ENCODE results near the gene RAB2B.

DNA sequence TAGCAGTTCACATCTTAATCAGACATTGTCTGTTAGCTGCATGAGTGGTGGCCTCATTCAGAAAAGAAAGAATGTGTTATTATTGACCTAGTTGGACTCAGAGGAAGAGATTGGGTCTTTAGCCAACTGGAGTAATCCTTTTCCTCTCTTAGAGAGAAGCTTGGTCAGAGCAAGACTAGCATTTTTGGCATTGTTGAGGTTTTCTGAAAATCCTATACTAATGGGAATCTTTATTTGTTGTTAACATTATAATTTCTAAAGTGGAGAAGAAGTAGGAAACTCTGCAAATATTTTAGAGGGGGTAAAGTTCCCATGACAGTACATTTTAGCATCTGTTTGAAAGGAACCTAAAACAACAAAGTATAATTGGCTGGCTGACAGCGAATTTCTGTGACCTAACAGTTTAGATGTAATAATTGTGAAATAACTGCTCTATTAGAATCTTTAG is 9.9 kb upstream of the RAB2B start:
- TF ChIP-seq, protein P1, sequence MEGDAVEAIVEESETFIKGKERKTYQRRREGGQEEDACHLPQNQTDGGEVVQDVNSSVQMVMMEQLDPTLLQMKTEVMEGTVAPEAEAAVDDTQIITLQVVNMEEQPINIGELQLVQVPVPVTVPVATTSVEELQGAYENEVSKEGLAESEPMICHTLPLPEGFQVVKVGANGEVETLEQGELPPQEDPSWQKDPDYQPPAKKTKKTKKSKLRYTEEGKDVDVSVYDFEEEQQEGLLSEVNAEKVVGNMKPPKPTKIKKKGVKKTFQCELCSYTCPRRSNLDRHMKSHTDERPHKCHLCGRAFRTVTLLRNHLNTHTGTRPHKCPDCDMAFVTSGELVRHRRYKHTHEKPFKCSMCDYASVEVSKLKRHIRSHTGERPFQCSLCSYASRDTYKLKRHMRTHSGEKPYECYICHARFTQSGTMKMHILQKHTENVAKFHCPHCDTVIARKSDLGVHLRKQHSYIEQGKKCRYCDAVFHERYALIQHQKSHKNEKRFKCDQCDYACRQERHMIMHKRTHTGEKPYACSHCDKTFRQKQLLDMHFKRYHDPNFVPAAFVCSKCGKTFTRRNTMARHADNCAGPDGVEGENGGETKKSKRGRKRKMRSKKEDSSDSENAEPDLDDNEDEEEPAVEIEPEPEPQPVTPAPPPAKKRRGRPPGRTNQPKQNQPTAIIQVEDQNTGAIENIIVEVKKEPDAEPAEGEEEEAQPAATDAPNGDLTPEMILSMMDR (IDR thresholded peaks at IDR 0.05), result no peak
- TF ChIP-seq FOXM1 (IDR thresholded peaks at IDR 0.05; ENCODE audit: low read depth), result no peak
- TF ChIP-seq, protein P2, sequence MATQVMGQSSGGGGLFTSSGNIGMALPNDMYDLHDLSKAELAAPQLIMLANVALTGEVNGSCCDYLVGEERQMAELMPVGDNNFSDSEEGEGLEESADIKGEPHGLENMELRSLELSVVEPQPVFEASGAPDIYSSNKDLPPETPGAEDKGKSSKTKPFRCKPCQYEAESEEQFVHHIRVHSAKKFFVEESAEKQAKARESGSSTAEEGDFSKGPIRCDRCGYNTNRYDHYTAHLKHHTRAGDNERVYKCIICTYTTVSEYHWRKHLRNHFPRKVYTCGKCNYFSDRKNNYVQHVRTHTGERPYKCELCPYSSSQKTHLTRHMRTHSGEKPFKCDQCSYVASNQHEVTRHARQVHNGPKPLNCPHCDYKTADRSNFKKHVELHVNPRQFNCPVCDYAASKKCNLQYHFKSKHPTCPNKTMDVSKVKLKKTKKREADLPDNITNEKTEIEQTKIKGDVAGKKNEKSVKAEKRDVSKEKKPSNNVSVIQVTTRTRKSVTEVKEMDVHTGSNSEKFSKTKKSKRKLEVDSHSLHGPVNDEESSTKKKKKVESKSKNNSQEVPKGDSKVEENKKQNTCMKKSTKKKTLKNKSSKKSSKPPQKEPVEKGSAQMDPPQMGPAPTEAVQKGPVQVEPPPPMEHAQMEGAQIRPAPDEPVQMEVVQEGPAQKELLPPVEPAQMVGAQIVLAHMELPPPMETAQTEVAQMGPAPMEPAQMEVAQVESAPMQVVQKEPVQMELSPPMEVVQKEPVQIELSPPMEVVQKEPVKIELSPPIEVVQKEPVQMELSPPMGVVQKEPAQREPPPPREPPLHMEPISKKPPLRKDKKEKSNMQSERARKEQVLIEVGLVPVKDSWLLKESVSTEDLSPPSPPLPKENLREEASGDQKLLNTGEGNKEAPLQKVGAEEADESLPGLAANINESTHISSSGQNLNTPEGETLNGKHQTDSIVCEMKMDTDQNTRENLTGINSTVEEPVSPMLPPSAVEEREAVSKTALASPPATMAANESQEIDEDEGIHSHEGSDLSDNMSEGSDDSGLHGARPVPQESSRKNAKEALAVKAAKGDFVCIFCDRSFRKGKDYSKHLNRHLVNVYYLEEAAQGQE (IDR thresholded peaks at IDR 0.05; ENCODE audit: low read depth, low read length), result no peak
- TF ChIP-seq POLR2AphosphoS5 (IDR thresholded peaks at IDR 0.05; ENCODE audit: low read depth, low read length), result no peak
- no peak for TF ChIP-seq TCF12 (IDR thresholded peaks at IDR 0.05)
- TF ChIP-seq TAF1 (IDR thresholded peaks at IDR 0.05; ENCODE audit: borderline replicate concordance, low read depth, low read length), result no peak
- no peak for TF ChIP-seq SIN3A (IDR thresholded peaks at IDR 0.05; ENCODE audit: borderline replicate concordance, low read depth, low read length)
- TF ChIP-seq GABPA (IDR thresholded peaks at IDR 0.05; ENCODE audit: low read depth), result no peak
- no peak for TF ChIP-seq EZH2phosphoT487 (IDR thresholded peaks at IDR 0.05; ENCODE audit: borderline replicate concordance, low read depth)
- no peak for TF ChIP-seq RAD21 (IDR thresholded peaks at IDR 0.05; ENCODE audit: low read length)
